ENCODE measurements around the gene TMEM165.

Gene TMEM165

GRCh38 chr4:55365345-55365728, 30.4 kb upstream of the TMEM165 start:
- no peak for DNase-seq

DNA sequence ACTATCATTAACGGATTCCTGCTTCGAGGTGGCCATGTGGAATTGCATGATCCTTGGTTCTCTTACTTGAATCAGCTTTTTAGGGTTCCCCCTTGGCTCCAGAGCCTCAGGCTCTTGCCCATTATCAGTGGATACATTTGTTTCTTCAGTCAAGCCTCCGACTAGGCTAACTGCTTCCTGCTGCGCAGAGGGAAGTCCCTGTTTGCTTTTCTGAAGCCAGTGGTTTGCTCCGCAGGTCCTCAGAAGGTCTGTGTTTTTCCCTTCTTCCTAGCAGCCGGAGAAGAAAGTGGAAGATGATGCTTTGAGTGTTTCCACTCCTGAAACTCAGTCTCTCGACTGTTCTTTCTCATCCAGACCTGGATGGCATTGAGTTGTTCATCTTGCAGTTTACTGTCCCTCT, 29.1 kb upstream of the TMEM165 start:
- no peak for DNase-seq

GRCh38 chr4:55367084-55367722, 28.6 kb upstream of the TMEM165 start:
- DNase-seq: no peak

DNA sequence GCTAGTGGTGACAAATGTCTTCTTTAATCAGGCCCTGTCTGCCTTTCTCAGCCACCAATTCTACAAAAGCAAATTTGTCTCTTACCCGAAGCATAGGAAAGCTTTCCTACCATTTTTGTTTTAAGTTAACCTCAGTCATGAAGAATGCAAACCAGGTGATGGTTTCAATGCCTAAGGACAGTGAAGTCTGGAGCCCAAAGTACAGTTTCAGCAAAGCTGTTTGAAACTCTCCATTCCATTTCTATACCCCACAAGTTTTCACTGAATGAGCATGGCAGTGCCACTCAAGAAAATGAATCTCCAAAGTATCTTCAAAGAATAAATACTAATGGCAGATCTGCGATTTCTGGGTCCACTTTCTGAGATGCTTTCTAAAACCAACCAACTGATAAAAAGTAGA, 25.8 kb upstream of the TMEM165 start:
- DNase-seq: no peak

DNA sequence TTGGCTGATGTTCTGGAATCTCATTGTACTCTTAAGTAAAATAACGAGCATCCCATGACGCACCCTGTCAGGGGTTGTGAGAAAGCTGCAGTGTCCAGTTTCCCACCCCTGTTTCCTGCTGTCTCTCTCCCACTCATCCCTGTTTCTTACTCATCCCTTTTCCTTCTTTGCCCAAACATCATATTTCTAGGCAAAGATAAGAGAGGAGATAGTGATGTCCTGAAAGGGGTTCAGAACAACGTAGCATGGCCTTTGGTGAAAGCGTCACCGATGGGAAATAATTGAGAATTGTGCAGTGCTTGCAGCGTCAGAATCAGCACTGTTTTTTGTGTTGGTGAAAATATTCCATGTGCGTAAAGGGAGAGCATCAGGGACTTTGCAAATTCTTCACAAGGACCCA, 23.5 kb upstream of the TMEM165 start:
- no peak for DNase-seq

GRCh38 chr4:55373461-55373860, 22.3 kb upstream of the TMEM165 start:
- no peak for DNase-seq

DNA sequence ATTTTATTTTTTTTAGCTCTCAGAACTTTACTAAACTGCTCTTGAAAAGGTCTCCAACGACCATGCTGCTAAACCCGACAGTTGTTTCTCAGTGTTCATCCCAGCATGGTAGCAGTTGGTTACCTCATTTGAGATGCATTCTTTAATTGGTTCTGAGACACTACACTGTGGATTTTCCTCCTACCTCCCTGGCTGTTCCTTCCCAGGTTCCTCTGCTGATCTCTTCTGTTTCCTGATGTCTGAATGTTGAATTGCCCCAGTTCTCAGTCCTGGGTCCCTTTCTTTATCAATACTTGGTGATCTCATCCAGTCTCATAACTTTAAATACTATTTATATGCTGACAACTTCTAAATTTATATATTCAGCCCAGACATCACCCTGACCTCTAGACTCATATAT, 19.1 kb upstream of the TMEM165 start:
- DNase-seq: no peak

- DNase-seq: no peak
These were observed 16.9 kb upstream of the TMEM165 start for GRCh38 chr4:55378617-55379467.

- DNase-seq: no peak
These were observed 15.2 kb upstream of the TMEM165 start for GRCh38 chr4:55380576-55380975.

DNA sequence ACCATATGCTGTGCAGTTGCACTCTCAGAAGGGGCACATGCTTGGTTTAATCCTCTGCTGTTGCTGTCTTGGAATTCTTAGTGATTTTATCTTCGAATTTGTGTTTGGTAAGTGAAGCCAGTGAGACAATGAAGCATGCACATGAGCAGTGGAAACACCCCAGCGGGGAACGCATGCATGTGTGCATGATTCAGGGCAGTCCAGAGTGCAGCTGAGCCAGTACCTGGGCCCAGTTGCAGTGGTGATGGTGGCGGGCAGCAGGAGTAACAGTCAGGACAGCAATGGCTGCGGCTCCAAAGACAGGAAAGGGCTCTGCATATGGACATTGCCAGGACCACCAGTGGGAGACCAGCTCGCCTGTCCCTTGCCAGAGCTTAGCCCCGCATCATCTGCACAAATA, 14.3 kb upstream of the TMEM165 start:
- no peak for DNase-seq

DNA sequence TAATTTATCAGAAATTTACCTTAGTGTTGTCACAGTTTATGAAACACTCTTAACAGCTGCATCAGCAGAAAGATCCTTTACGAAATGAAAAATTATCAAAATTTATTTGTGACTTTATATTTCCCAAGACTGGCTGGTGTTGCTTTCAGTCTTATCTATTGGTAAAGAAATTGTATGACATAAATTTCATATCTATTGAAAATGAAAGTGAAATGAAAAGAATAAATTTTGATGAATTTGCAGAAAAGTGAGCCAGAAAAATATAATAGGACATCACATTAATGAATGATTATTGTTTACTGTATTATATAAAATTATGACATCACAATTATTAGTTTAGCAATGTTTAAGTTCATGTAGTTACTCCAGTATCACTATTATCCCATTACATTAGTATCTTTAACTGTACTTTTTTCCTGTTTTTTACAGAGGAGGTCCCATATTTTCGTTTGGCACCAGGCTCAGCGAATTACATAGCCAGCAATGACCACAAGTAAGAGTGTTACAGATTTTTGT, 13.2 kb upstream of the TMEM165 start:
- DNase-seq: no peak

GRCh38 chr4:55385201-55385649, 10.5 kb upstream of the TMEM165 start:
- no peak for DNase-seq

- no peak for DNase-seq
These were observed 9.7 kb upstream of the TMEM165 start for GRCh38 chr4:55386073-55386472.

DNA sequence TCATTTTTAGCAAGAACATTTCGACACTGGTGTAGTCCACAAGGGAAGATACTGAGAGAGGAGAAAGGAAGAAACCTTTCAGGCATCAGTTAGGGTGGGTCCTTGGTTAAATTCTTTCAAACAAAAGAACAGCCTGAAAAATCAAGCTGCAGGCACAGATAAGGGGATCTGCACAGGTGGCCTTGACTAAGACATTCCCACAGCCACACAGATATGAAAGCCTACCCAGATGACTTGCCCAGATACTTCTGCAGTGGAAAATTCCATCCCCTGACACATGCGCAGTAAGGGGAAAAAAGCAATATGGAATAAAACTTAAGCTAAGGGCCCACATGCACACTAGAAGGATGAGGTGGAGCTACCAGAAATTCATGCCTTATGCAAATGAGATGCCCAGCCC, 8.9 kb upstream of the TMEM165 start:
- no peak for DNase-seq

- DNase-seq: no peak
These were observed 2.1 kb upstream of the TMEM165 start for GRCh38 chr4:55393461-55394320.

GRCh38 chr4:55395218-55395528, 584 bp upstream of the TMEM165 start:
- DNase-seq: no peak

GRCh38 chr4:55396308-55397125, 760 bp downstream of the TMEM165 start:
- DNase-seq: peak; percentile 93

DNA sequence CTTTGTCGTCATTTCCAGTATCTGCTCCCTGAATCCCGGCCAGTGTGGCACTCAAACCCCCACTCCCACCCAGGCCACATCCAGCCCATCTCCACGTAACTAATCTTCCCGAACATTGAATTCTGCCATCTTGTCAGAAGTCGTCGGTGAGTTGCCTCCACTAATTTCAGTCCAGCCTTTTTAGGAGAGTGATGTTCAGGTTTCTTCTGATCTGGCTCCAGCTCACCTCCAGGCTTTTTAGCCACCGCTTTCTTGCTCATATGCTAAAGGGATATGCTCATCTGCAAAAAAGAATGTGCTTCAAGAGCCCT, 1.3 kb downstream of the TMEM165 start:
- peak; percentile 46 for DNase-seq

GRCh38 chr4:55397520-55398321, 2.0 kb downstream of the TMEM165 start:
- DNase-seq: peak; percentile 26

- DNase-seq: no peak
These were observed 2.7 kb downstream of the TMEM165 start for GRCh38 chr4:55398461-55398860.

- no peak for DNase-seq
These were observed 3.2 kb downstream of the TMEM165 start for GRCh38 chr4:55398966-55399365.

All from right kidney (tissue), 1 donor.